GM18517 (cell line): Measurements from ENCODE around the gene EPX.
"Not testable (repeated sequence)": the region's sequence is repeated elsewhere in the genome, so short reads cannot be mapped to it uniquely, and the experiment has no call there.

ENCODE experiments used
- ATAC-seq: cut with Tn5 transposase; IDR thresholded peaks from one replicate; pipeline ENCODE4 v1.9.1; 2021; ENCODE audit warnings: mild to moderate bottlenecking, moderate library complexity; ENCODE audit not compliant: unreplicated experiment

The EPX gene

GRCh38 chr17:58192612-58193011 lies at the start of gene EPX:
EPX (plus strand) TSS chr17:58192726; CDS start chr17:58192847, 121 bp downstream.
- no peak for ATAC-seq

- ATAC-seq: not testable (repeated sequence)
Measured at GRCh38 chr17:58143335-58143734, 49.2 kb upstream of the EPX start.

GRCh38 chr17:58144801-58145200 lies 47.7 kb upstream of the EPX start:
- no peak for ATAC-seq

- ATAC-seq: no peak
Measured at GRCh38 chr17:58147930-58148434, 44.5 kb upstream of the EPX start, which contains the start of gene OR4D1. OR4D1 (plus strand) TSS chr17:58148384; CDS start chr17:58155154, 6,770 bp downstream.

GRCh38 chr17:58148609-58149008 lies 43.9 kb upstream of the EPX start:
- ATAC-seq: no peak

GRCh38 chr17:58150394-58150793 lies 42.1 kb upstream of the EPX start:
- no peak for ATAC-seq

GRCh38 chr17:58153046-58153445 lies 39.5 kb upstream of the EPX start:
- no peak for ATAC-seq

- no peak for ATAC-seq
Measured at GRCh38 chr17:58153671-58154070, 38.9 kb upstream of the EPX start.

GRCh38 chr17:58156839-58157803 lies 35.4 kb upstream of the EPX start:
- no peak for ATAC-seq

GRCh38 chr17:58158181-58158580 lies 34.3 kb upstream of the EPX start:
- ATAC-seq: no peak

- ATAC-seq: no peak
Measured at GRCh38 chr17:58161566-58161965, 31.0 kb upstream of the EPX start.

- no peak for ATAC-seq
Measured at GRCh38 chr17:58165981-58166380, 26.5 kb upstream of the EPX start.

GRCh38 chr17:58166682-58167081 lies 25.8 kb upstream of the EPX start, which contains the start of gene OR4D2:
OR4D2 (plus strand) TSS chr17:58166982; CDS start chr17:58169656, 2,674 bp downstream.
- no peak for ATAC-seq

- ATAC-seq: no peak
Measured at GRCh38 chr17:58170622-58171021, 21.9 kb upstream of the EPX start.

- no peak for ATAC-seq
Measured at GRCh38 chr17:58172369-58173071, 20.0 kb upstream of the EPX start.

GRCh38 chr17:58174871-58175270 lies 17.7 kb upstream of the EPX start:
- no peak for ATAC-seq

GRCh38 chr17:58176200-58176599 lies 16.3 kb upstream of the EPX start:
- no peak for ATAC-seq

- ATAC-seq: no peak
Measured at GRCh38 chr17:58181796-58182195, 10.7 kb upstream of the EPX start.

GRCh38 chr17:58183514-58183913 lies 9.0 kb upstream of the EPX start:
- ATAC-seq: no peak

- no peak for ATAC-seq
Measured at GRCh38 chr17:58184308-58184985, 8.1 kb upstream of the EPX start.
